ENCODE measurements around the gene SLC6A8. TPM values are rescaled to one million over a fixed set of nuclear protein-coding genes. Genes with fewer than 3 reads are reported as not detected.

SLC6A8 gene
- total RNA-seq, 2 experiments from 2014 or later: 0.68 to 0.70 TPM

Other genes starting within 250 kb of the SLC6A8 start
- gene TREX2, start 241.9 kb upstream of the SLC6A8 start, total RNA-seq: 1 to 10 TPM; 1.8 to 2.1 TPM
- gene HAUS7, start 217.3 kb upstream of the SLC6A8 start, total RNA-seq: 10 to 100 TPM; 66.4 to 67.2 TPM
- not detected for gene BGN, start 192.9 kb upstream of the SLC6A8 start, total RNA-seq
- gene ATP2B3, start 170.3 kb upstream of the SLC6A8 start, total RNA-seq: not detected
- gene CCNQ, start 88.8 kb upstream of the SLC6A8 start, total RNA-seq: 10 to 100 TPM; 24.8 to 25.5 TPM
- gene DUSP9, start 40.7 kb upstream of the SLC6A8 start, total RNA-seq: under 1 TPM; 0.08 to 0.23 TPM
- 1 to 10 TPM; 1.0 to 1.2 TPM for gene PNCK, start 14.1 kb upstream of the SLC6A8 start, total RNA-seq
- 100 to 1,000 TPM; 103 to 109 TPM for gene BCAP31, start 36.5 kb downstream of the SLC6A8 start, total RNA-seq
- 1 to 10 TPM; 4.1 to 4.3 TPM for gene ABCD1, start 36.9 kb downstream of the SLC6A8 start, total RNA-seq
- 1 to 10 TPM; 2.8 to 4.2 TPM for gene PLXNB3, start 76.3 kb downstream of the SLC6A8 start, total RNA-seq
- not detected for gene SRPK3, start 93.1 kb downstream of the SLC6A8 start, total RNA-seq
- gene IDH3G, start 106.4 kb downstream of the SLC6A8 start, total RNA-seq: 10 to 100 TPM; 55.9 to 58.1 TPM
- 100 to 1,000 TPM; 133 to 145 TPM for gene SSR4, start 106.7 kb downstream of the SLC6A8 start, total RNA-seq
- gene PDZD4, start 142.6 kb downstream of the SLC6A8 start, total RNA-seq: under 1 TPM; 0.38 to 0.70 TPM
- gene L1CAM, start 198.2 kb downstream of the SLC6A8 start, total RNA-seq: under 1 TPM; 0.16 to 0.29 TPM
- not detected for gene AVPR2, start 216.7 kb downstream of the SLC6A8 start, total RNA-seq
- 100 to 1,000 TPM; 112 to 123 TPM for gene ARHGAP4, start 238.3 kb downstream of the SLC6A8 start, total RNA-seq
- gene NAA10, start 247.1 kb downstream of the SLC6A8 start, total RNA-seq: 100 to 1,000 TPM; 150 to 153 TPM